Natural killer cell (primary cell): ENCODE data around the gene SND1. TPM values are rescaled to one million over a fixed set of nuclear protein-coding genes. Genes with fewer than 3 reads are reported as not detected.

Source experiments
- ATAC-seq, 3 donors: fragments of 150-1000 bp in 2 of 3; fragments of 200-7000 bp in 1 of 3; cut with Tn5 transposase; 1 replicate in 1 of 3; 2 replicates in 2 of 3; pipeline ENCODE4 v1.10.0; 2021; ENCODE audit warnings: mild to moderate bottlenecking in 2 of 3, moderate library complexity in 2 of 3
- DNase-seq, 2 donors: peaks; one replicate each; pipeline versions ENCODE4 v3.0.0 to v3.0.0-alpha.2; 2013 to 2021; ENCODE audit warnings: mixed read lengths in 1 of 2
- H3K27ac ChIP-seq: one replicate; pipeline ENCODE4 v1.5.1; 2013; ENCODE audit warnings: mild to moderate bottlenecking, low read length
- H3K27me3 ChIP-seq: one replicate; pipeline ENCODE4 v1.6.1; 2013; ENCODE audit warnings: low read length; ENCODE audit not compliant: control insufficient read depth, insufficient read depth
- H3K36me3 ChIP-seq: one replicate; pipeline ENCODE4 v1.6.1; 2013; ENCODE audit warnings: low read length; ENCODE audit not compliant: control insufficient read depth, insufficient read depth
- H3K4me1 ChIP-seq: one replicate; pipeline ENCODE4 v1.6.1; 2013; ENCODE audit warnings: low read length; ENCODE audit not compliant: control insufficient read depth, insufficient read depth
- H3K4me3 ChIP-seq: one replicate; pipeline ENCODE4 v1.5.1; 2013; ENCODE audit warnings: low read length
- H3K9me3 ChIP-seq: one replicate; pipeline ENCODE4 v1.6.1; 2013; ENCODE audit warnings: low read length; ENCODE audit not compliant: control insufficient read depth, insufficient read depth
- H3K27ac Mint-ChIP-seq, 2 donors: one replicate each; pipeline ENCODE4 v1.8.0; 2022; ENCODE audit warnings: mild to moderate bottlenecking in 2 of 2, mixed read lengths in 2 of 2, moderate library complexity in 1 of 2
- H3K27me3 Mint-ChIP-seq, 2 donors: one replicate each; pipeline ENCODE4 v1.8.0; 2022; ENCODE audit warnings: low read depth in 2 of 2, mixed read lengths in 2 of 2
- H3K36me3 Mint-ChIP-seq: one replicate; pipeline ENCODE4 v1.8.0; 2022; ENCODE audit warnings: mixed read lengths
- H3K4me1 Mint-ChIP-seq, 2 donors: one replicate each; pipeline ENCODE4 v1.8.0; 2022; ENCODE audit warnings: mixed read lengths in 2 of 2
- H3K4me3 Mint-ChIP-seq: one replicate; pipeline ENCODE4 v1.8.0; 2022; ENCODE audit warnings: mild to moderate bottlenecking, moderate library complexity, mixed read lengths
- H3K9me3 Mint-ChIP-seq, 2 donors: one replicate each; pipeline ENCODE4 v1.8.0; 2022; ENCODE audit warnings: mixed read lengths in 2 of 2
- WGBS: methylation state at CpG from one replicate; pipeline ENCODE4 v1.1.7; 2013; ENCODE audit warnings: missing lambda C conversion rate; ENCODE audit not compliant: insufficient coverage; 5-methylcytosine and 5-hydroxymethylcytosine counted together
- intact Hi-C: fragments of 100-400 bp; cut with micrococcal nuclease; formaldehyde crosslinking; loops from one replicate; pipeline ENCODE4 v1.14.2; 2022
- total RNA-seq, 4 donors: library from RNA; stranded (reverse); fragments of 120-200 nt in 1 of 4; gene quantifications; one replicate each; pipeline versions ENCODE4 v1.2.3 to v1.2.4, GENCODE V29; 2013 to 2022
- TF ChIP-seq, protein P1 (sequence below): fragments of 200-600 bp; IDR thresholded peaks from one replicate; pipeline ENCODE4 v1.8.0; 2022; ENCODE audit warnings: antibody characterized with exemption

SND1 gene
- total RNA-seq, 3 donors from 2014 or later (not counting 1 experiment from before 2014, with no cell fraction given), result 149 to 188 (median 149) TPM

GRCh38 chr7:128006550-128007302 lies 354.7 kb downstream of the SND1 start:
- H3K4me3 ChIP-seq, result no peak overlapping the region
- 95% methylated on average over 7 of the region's 8 CpGs for WGBS
- no peak for DNase-seq
- no peak overlapping the region for H3K27ac ChIP-seq
- no peaks in the 10 kb centered on the region for H3K9me3 ChIP-seq
- intact Hi-C loops, result no loop called here
- H3K36me3 ChIP-seq, result peaks cover 2% of the 10 kb centered on the region
- H3K4me3 Mint-ChIP-seq, result no peak overlapping the region
- H3K27me3 Mint-ChIP-seq, result no peaks in the 10 kb centered on the region
- H3K4me1 Mint-ChIP-seq, result peaks cover 27 to 29% of the 10 kb centered on the region in 2 donors
- no peak overlapping the region for H3K27ac Mint-ChIP-seq
- H3K36me3 Mint-ChIP-seq, result no peaks in the 10 kb centered on the region
- H3K27me3 ChIP-seq, result no peaks in the 10 kb centered on the region
- TF ChIP-seq, protein P1, sequence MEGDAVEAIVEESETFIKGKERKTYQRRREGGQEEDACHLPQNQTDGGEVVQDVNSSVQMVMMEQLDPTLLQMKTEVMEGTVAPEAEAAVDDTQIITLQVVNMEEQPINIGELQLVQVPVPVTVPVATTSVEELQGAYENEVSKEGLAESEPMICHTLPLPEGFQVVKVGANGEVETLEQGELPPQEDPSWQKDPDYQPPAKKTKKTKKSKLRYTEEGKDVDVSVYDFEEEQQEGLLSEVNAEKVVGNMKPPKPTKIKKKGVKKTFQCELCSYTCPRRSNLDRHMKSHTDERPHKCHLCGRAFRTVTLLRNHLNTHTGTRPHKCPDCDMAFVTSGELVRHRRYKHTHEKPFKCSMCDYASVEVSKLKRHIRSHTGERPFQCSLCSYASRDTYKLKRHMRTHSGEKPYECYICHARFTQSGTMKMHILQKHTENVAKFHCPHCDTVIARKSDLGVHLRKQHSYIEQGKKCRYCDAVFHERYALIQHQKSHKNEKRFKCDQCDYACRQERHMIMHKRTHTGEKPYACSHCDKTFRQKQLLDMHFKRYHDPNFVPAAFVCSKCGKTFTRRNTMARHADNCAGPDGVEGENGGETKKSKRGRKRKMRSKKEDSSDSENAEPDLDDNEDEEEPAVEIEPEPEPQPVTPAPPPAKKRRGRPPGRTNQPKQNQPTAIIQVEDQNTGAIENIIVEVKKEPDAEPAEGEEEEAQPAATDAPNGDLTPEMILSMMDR, result no peak
- no peak for ATAC-seq
- H3K9me3 Mint-ChIP-seq, result no peaks in the 10 kb centered on the region
- peaks cover 11% of the 10 kb centered on the region for H3K4me1 ChIP-seq

DNA sequence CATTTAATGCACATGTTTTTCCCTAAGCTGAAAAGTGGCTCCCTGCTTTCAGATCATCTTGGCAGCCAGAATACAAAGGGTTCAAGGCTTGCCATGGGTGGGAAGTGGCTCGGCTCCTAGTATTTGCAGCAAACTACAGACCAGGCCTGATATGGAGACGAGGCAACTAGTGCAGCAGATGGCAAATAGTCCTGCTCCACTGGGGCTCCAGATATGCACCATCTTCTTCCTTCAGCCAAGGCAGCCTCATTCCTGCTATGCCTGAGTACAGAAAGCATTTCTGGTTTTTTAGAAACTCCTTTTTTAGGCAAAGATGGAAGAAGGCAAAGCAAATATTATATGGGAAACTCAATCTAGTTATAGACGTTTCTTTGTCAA lies 355.3 kb downstream of the SND1 start:
- Histone ChIP-seq H3K4me1 (peaks cover 11% of the 10 kb centered on the region), H3K36me3 (peaks cover 3% of the 10 kb centered on the region), H3K4me3 (no peak overlapping the region), H3K27me3 (no peaks in the 10 kb centered on the region), H3K27ac (no peak overlapping the region), H3K9me3 (no peaks in the 10 kb centered on the region)
- no peak overlapping the region for H3K4me3 Mint-ChIP-seq
- TF ChIP-seq, protein P1, result no peak
- H3K27me3 Mint-ChIP-seq, result no peaks in the 10 kb centered on the region
- no peak overlapping the region for H3K27ac Mint-ChIP-seq
- H3K9me3 Mint-ChIP-seq, result no peaks in the 10 kb centered on the region
- no peak for ATAC-seq
- WGBS, result 100% methylated on average over 2 of the region's 3 CpGs
- intact Hi-C loops, result no loop called here
- H3K4me1 Mint-ChIP-seq, result peaks cover 25 to 27% of the 10 kb centered on the region in 2 donors
- no peak for DNase-seq
- H3K36me3 Mint-ChIP-seq, result no peaks in the 10 kb centered on the region

GRCh38 chr7:128008141-128008540 lies 356.1 kb downstream of the SND1 start:
- whole genome bisulfite sequencing, result 93% methylated on average over 5 of the region's 5 CpGs
- peaks cover 11% of the 10 kb centered on the region for H3K4me1 ChIP-seq
- no peaks in the 10 kb centered on the region for H3K27me3 Mint-ChIP-seq
- H3K4me3 Mint-ChIP-seq, result no peak overlapping the region
- H3K9me3 ChIP-seq, result no peaks in the 10 kb centered on the region
- DNase-seq (no peak), ATAC-seq (no peak)
- H3K4me1 Mint-ChIP-seq, result peaks cover 22 to 24% of the 10 kb centered on the region in 2 donors
- H3K9me3 Mint-ChIP-seq, result no peaks in the 10 kb centered on the region
- no peak overlapping the region for H3K4me3 ChIP-seq
- TF ChIP-seq, protein P1, result no peak
- no peaks in the 10 kb centered on the region for H3K36me3 Mint-ChIP-seq
- no peak overlapping the region for H3K27ac ChIP-seq
- H3K27ac Mint-ChIP-seq, result no peak overlapping the region
- no peaks in the 10 kb centered on the region for H3K27me3 ChIP-seq
- intact Hi-C loops, result no loop called here
- peaks cover 5% of the 10 kb centered on the region for H3K36me3 ChIP-seq

GRCh38 chr7:128008744-128009143 lies 356.8 kb downstream of the SND1 start:
- H3K27ac Mint-ChIP-seq, result no peak overlapping the region
- TF ChIP-seq, protein P1, result no peak
- no peak for DNase-seq
- no CpG with 5 or more reads among the region's 2 CpGs for WGBS
- H3K27me3 Mint-ChIP-seq, result no peaks in the 10 kb centered on the region
- Histone ChIP-seq H3K4me1 (peaks cover 6% of the 10 kb centered on the region), H3K9me3 (no peaks in the 10 kb centered on the region), H3K27ac (no peak overlapping the region), H3K27me3 (no peaks in the 10 kb centered on the region), H3K4me3 (no peak overlapping the region), H3K36me3 (peaks cover 5% of the 10 kb centered on the region)
- intact Hi-C loops, result no loop called here
- H3K4me3 Mint-ChIP-seq, result no peak overlapping the region
- H3K4me1 Mint-ChIP-seq, result peaks cover 16 to 18% of the 10 kb centered on the region in 2 donors
- no peak for ATAC-seq
- no peaks in the 10 kb centered on the region for H3K9me3 Mint-ChIP-seq
- no peaks in the 10 kb centered on the region for H3K36me3 Mint-ChIP-seq
